CD4-positive, alpha-beta T cell treated with Interferon gamma for 1 hour (primary cell): ENCODE measurements around the gene MON1A.

Experiments
- DNase-seq: peaks from one replicate; pipeline ENCODE4 v3.0.0-alpha.2; 2020

Gene MON1A

GRCh38 chr3:49882166-49882565, 47.4 kb downstream of the MON1A start:
- no peak for DNase-seq

DNA sequence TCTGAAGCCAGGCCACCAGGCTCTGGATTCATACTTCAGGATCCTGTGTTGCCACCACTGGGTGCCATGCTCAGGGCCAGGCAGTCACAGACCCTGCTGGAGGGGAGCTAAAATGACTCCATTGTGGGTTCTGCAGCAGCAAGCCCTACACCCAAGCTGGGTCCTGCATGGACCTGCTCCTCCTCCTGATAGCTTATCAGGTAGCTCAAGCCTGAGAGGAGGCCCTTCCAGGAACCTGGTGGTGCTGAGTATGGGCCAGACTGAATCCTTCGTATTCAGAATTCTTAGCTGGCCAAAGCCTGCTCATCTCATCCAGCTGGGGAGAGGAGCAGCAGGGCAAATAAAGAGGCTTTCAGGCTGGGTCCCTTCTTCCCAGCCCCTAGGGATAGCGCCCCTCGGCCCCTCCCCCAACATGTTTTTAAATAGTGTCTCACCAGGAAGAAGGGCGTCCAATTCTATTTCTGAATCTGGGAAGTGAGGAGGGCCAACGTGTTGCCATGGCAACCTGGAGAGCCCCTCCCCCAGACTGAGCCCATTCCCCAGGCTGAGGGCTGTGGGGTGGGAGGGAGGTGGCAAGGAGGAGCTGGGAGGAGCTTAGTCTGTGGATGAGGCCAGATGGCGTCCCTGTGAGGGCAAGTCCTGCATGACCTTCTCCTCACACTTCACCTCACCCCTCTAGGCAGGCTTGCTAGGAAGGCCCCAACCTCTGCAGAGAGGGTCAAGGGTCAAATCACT, 48.9 kb downstream of the MON1A start:
- no peak for DNase-seq

GRCh38 chr3:49879721-49880120, 49.9 kb downstream of the MON1A start:
- no peak for DNase-seq

- DNase-seq, result no peak
These were observed 50.9 kb downstream of the MON1A start for GRCh38 chr3:49878686-49879085.

- DNase-seq, result no peak
These were observed 51.9 kb downstream of the MON1A start for GRCh38 chr3:49877716-49878115.

- DNase-seq, result no peak
These were observed 53.0 kb downstream of the MON1A start for GRCh38 chr3:49876567-49876966.

DNA sequence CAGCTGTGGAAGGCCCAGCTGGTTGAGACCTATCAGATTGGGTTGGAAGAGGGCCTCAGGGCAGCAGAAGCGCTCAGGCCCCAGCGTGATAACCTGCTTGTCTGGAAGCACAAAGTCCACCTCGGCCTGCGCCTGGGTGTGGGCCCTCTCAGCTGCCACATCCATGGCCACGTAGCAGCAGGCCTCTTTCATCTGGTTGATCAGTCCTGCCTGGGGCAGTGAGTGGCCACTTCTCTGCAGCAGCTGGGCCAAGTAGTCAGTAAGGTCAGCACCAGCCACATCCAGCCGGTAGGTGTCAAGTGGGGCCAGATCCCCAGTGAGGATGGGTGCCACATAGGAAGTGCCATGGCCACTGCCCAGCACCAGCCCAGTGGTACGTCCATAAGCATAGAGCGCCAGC, 56.0 kb downstream of the MON1A start:
- no peak for DNase-seq

GRCh38 chr3:49872801-49873281, 56.8 kb downstream of the MON1A start:
- DNase-seq, result peak; percentile 42

DNA sequence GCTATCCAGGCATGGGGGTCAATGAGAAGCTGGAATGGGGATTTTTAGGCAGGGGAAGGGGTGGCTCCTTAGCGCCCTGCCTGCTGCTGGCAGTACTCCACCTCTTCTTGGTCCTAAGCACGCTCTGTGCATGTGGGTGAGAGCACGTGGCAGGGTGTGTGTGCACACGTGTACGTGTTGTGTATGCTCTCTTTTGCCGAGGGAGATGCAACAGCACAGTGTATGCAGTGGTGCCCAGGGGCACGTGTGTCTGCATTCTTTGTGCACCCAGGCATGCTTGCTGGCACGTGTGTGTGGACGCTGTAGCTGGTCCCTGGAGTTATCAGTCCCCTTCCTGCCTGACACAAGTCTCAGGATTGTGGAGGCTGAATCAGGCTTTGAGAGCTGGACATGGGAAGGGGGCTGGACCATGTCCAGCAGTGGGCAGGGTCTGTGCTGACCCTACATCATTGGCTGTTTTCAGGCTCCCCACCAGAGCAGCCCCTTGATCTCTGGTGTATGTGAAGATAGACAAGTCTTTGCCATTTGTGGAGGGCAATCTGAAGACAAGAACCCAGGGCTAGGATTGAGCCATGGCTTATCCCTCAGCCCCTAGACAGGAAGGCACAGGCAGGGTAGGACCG, 58.0 kb downstream of the MON1A start:
- DNase-seq, result no peak

DNA sequence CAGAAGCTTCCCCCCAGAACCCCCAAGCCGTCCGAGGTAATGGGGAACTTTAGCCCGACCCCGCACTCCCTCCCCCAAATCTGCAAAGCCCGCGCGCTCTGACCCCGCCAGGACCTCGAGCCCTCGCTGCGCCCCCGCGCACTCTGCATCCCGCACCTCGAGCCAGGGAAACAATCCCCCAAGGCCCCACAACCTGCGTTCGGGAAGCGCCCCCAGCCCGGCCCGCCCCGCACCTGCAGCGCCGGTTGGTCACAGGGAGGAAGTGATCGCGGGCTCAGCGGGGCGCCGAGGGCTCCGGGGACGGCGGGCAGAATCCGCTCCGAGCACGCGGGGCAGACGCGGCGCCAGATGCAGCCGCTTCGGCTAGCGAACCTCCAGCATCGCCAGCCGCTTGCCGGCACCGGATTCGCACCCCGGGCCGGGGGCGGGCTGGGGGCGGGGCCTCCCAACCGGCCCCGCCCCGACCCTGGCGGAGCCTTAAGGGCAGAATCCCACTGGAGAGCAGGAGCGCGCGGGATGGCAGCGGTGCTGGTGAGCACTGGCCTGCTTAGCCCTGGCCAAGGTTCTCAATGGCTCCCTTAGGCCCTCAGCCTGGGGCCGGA, 60.0 kb downstream of the MON1A start, which contains the start of gene CAMKV:
CAMKV (minus strand) TSS at position 382 of the 602 bp plus-strand sequence. CDS start 7,518 bp downstream, outside the sequence.
- peak; percentile 13 for DNase-seq

GRCh38 chr3:49868862-49869466, 60.6 kb downstream of the MON1A start:
- DNase-seq, result no peak

DNA sequence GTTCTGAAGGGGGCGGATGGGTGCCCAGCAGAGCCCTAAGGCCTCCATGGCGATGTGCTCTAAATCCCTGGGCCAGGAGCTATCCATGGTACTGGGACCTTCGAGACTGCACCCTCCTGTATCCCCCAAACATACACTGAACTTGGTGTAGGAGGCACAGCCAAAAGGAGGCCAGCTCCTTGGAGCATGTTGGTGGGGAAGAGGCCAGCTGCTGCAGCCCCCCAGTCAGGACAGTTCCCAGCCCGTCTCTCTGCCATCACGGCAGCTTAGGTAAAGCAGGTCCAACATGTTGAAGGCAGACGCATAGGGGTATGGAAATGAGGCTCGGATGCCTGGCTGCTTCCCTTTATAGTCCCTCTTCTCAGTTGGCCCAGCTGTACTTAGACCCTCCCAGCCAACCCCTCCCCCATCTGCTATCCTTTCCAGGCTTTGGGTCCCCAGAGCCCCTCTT, 61.7 kb downstream of the MON1A start:
- DNase-seq, result no peak

GRCh38 chr3:49867400-49867799, 62.2 kb downstream of the MON1A start:
- DNase-seq, result no peak

- DNase-seq, result no peak
These were observed 64.3 kb downstream of the MON1A start for GRCh38 chr3:49865198-49865784.

- no peak for DNase-seq
These were observed 65.1 kb downstream of the MON1A start for GRCh38 chr3:49864505-49864904.

GRCh38 chr3:49859576-49860305, 69.9 kb downstream of the MON1A start:
- DNase-seq, result no peak
